AG09309 (cell line): ENCODE results near the gene MAML2.

Source experiments
- DNase-seq: peaks from one replicate; pipeline ENCODE4 v3.0.0-alpha.2; 2010; ENCODE audit warnings: low read depth
- H3K4me3 ChIP-seq: 2 replicates; pipeline ENCODE4 v1.5.1; 2011; ENCODE audit warnings: mild to moderate bottlenecking, low read depth, low read length, moderate library complexity; ENCODE audit not compliant: control insufficient read depth
- CTCF ChIP-seq: IDR thresholded peaks from 2 replicates; pipeline ENCODE4 v1.5.1; 2011; ENCODE audit warnings: mild to moderate bottlenecking, low read depth, low read length, inconsistent platforms; ENCODE audit not compliant: insufficient read depth, control insufficient read depth; ENCODE audit errors: missing control alignments

Gene MAML2

GRCh38 chr11:95930948-95931347, 412.0 kb downstream of the MAML2 start:
- no peak for DNase-seq
- TF ChIP-seq CTCF, result no peak
- no peak overlapping the region for H3K4me3 ChIP-seq

GRCh38 chr11:95926726-95927125, 416.3 kb downstream of the MAML2 start:
- no peak overlapping the region for H3K4me3 ChIP-seq
- DNase-seq, result no peak
- no peak for TF ChIP-seq CTCF
